IPS DF 4.7 (cell line): ENCODE data around the gene ITM2B.
"Not testable (repeated sequence)": the region's sequence is repeated elsewhere in the genome, so short reads cannot be mapped to it uniquely, and the experiment has no call there.

Experiments used
- DNase-seq: peaks from one replicate; pipeline ENCODE4 v3.0.0-alpha.2; 2013; ENCODE audit warnings: low spot score; ENCODE audit errors: extremely low read depth

Gene ITM2B

DNA sequence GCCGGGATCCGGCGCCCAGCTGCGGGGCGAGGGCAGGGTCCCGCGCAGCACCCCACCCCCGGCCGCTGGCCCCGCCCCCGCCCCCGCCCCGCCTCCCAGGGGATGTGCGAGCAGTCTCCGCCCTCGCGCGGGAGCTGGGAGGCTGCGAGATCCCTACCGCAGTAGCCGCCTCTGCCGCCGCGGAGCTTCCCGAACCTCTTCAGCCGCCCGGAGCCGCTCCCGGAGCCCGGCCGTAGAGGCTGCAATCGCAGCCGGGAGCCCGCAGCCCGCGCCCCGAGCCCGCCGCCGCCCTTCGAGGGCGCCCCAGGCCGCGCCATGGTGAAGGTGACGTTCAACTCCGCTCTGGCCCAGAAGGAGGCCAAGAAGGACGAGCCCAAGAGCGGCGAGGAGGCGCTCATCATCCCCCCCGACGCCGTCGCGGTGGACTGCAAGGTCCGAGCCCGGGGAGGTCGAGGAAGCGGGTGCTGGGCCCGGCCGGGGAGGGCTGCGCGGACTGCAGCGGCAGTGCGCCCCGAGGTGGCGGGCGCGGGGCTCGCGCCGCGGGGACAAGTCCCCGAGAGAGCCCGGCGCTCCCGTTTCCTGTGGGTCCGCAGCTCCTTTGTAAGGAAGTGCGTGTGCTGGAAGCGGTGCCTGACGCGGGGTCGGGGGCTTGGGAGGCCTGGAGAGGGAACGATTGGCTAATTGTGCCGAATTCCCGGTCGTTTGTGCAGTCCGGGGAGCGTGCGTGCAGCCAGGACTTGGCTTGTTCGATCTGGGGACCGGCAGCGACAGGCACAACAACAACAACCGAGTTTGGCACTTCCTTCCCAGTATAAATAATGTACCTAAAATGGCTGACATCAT is at the start of gene ITM2B:
Gene ITM2B, plus strand, starts transcription at position 161 of the 843 bp plus-strand sequence. Its CDS starts 155 bp downstream, at position 316.
- DNase-seq: no peak

- DNase-seq: no peak
Measured at GRCh38 chr13:48184260-48184659, 48.7 kb upstream of the ITM2B start.

DNA sequence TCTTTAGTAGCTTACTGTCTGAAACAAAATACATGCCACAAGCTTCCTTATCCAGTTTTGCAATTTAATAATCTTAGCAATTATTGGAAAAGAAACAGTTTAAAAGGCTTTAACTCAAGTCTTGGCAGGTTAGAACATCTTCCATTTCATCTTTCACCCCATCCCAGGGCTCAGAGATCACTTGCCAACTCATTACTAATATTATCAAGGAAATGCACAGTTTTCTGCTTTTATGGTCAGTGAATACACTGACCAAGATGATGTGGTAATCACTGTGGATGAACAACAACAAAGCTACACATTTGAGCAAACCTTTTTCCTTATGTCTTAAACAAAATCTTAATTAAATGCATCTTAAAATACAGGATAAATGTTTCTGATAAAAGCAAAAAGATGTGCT is 48.0 kb upstream of the ITM2B start:
- DNase-seq: no peak

DNA sequence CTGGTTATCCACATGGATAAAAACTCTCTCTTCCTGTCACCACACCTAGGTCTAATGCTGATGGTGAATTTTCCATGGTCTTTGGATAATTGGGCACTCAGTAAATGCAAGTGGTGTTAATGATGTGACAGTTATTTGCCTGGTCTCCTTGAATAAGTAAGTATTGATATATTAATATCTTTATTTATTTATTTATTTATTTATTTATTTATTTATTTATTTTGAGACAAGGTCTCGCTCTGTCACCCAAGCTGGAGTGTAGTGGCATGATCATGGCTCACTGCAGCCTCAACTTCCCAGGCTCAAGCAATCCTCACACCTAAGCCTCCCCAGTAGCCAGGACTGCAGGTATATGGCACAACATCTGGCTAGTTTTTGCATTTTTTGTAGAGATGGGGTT is 46.3 kb upstream of the ITM2B start:
- no peak for DNase-seq

DNA sequence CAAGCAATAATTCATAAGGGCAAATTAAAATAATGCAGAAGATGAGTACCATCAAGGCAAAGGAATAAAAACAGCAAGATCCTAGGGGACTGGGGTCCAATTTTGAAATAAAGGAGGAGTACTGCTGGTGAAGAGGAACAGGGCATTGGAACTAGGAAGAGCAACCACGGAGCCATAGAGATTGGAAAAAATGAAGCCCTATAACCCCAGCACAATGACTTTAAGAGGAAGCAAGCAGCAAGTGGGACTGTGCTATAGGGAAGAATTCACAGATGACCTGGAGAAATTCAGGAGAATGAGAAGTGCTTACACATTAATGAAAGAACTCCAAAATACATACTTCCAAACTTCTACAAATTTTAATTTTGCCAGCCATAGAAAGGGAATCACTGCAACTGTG is 44.9 kb upstream of the ITM2B start:
- DNase-seq: no peak

- no peak for DNase-seq
Measured at GRCh38 chr13:48188601-48189000, 44.4 kb upstream of the ITM2B start.

- DNase-seq: no peak
Measured at GRCh38 chr13:48189171-48189570, 43.8 kb upstream of the ITM2B start.

DNA sequence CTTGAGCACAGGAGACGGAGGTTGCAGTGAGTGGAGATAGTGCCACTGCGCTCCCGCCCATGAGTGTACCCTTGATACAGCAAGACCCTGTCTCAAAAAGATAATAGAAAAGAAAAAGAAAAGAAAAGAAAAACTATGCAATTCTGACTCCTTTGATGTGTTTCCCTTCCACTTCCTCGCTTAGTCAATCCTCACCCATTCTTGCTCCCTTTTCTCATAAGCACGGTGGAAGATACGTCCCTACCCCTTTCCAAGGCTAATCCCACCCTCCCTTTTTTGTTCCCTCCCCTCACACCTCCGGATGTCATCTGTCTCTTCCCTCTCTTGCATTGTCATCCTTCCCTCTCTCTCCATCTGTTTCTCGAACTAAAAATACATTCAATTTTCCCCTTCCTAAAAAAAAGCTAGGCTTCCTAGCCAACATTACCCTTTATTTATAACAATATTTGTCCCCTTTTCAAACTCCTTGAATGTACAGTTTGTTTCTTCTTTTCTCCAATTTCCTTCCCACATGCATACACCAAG is 40.5 kb upstream of the ITM2B start:
- DNase-seq: no peak

DNA sequence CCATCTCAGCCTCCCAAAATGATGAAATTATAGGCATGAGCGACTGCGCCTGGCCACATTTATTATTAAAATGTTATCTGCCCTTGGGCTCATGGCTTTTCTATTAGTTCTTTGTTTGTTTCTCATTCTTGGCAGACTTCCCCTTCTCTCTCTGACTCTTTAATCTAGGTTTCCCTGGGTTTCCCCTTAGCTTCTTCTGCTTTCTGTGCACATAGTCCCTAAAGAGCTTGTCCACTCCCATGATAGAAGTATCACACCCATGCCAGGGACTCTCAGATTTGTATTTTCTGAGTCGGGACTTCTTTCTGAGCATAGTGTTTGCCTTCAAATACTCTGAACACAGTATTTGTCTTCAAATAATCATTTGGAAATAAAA is 38.6 kb upstream of the ITM2B start:
- no peak for DNase-seq

DNA sequence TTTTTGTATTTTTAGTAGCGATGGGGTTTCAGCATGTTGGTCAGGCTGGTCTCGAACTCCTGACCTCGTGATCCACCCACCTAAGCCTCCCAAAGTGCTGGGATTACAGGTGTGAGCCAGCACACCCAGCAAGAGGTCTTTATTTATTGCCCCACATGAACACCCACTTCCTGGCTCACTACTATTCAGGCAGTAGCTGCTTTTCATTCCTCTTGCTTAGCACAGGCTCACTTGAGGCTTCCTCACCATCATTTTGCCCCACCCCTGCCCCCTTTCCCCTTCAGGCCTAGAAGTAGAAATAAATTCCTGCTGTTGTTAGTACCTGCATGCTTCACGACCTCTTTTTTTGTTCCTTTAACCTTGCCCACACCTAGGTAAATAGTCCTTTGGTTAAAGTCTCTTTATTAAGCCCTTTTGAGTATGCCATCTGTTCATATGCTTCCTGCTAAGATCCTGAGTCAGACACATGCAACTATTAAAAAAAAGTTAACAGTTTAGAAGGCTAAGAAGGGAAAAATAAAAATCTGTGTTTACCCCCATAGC is 33.5 kb upstream of the ITM2B start:
- DNase-seq: no peak

DNA sequence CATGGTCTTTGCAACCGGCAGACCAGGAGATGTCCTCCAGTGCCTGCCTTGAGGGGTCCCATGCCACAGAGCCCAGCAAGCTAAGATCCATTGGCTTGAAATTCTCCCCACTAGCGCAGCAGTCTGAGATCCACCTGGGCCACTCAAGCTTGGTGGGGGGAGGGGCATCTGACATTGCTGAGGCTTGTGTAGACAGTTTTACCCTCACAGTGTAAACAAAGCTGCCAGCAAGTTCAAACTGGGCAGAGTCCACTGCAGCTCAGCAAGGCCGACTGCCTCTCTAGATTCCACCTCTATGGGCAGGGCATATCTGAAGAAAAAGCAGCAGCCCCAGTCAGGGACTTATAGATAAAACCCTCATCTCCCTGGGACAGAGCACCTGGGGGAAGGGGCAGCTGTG is 32.0 kb upstream of the ITM2B start:
- no peak for DNase-seq

DNA sequence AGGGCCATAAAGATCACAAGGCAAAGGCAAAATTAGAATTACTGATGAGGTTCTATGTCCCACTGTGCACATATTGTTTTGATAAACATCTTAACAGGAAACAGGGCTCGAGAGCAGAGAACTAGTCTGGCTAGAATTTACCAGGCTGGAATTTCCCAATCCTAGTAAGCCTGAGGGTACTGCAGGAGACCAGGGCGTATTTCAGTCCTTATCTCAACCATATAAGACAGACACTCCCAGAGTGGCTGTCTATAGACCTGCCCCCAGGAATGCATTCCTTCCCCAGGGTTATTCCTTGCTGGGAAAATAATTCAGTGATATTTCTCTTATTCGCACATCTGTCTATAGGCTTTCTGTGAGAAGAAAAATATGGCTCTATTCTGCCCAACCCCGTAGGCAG is 25.8 kb upstream of the ITM2B start:
- DNase-seq: not testable (repeated sequence)

GRCh38 chr13:48210178-48210577 is 22.8 kb upstream of the ITM2B start:
- no peak for DNase-seq

- DNase-seq: no peak
Measured at GRCh38 chr13:48214519-48215121, 18.4 kb upstream of the ITM2B start.

GRCh38 chr13:48215511-48216203 is 17.3 kb upstream of the ITM2B start:
- DNase-seq: not testable (repeated sequence)

DNA sequence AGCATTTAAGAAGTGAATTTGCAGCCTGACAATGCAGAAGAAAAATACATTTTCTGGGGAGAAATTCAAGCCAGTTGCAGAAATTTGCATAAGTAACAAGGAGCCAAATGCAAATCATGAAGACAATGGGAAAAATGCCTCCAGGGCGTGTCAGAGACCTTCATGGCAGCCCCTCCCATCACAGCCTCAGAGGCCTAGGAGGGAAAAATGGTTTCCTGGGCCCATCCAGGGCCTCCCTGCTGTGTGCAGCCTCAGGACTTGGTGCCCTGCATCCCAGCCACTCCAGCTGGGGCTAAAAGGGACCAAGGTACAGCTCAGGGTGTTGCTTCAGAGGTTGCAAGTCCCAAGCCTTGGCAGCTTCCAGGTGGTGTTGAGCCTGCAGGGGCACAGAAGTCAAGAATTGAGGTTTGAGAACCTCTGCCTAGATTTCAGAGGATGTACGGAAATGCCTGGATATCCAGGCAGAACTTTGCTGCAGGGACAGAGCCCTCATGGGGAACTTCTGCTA is 16.7 kb upstream of the ITM2B start:
- no peak for DNase-seq

- DNase-seq: no peak
Measured at GRCh38 chr13:48220592-48220980, 12.4 kb upstream of the ITM2B start.

DNA sequence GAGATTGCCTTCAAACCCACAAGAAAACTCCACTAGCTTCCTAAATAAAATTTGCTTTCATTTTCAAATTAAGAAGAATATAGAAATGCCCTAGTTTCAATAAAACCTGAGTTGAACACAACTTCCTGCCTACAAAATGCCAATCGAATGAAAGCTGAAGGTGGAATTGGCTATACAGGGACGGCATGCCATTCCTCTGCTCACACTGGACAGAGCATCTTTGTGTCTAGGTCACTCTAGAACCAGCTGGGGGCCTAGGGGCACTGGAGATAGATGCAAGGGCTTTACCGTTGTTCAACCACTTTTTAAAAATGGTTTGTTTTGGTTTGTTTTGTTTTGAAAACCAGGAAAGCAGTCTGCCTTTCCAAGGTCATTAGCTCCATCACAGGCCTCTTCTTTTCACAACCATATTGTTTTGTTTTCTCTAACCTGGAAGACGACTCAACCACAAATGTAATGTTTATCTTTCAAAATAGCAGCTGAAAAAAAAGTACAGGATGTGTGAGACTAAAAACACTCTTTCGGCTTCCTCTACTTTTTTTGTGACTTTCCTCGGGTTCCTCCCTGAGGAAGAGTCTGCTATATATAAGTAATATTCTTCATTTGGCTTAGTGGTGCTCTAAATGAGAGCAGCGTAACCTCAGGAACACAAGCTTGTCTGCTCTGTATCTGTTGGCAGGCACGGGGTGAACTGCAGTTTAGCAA is 11.9 kb upstream of the ITM2B start:
- no peak for DNase-seq

- DNase-seq: no peak
Measured at GRCh38 chr13:48221686-48222187, 11.3 kb upstream of the ITM2B start.

DNA sequence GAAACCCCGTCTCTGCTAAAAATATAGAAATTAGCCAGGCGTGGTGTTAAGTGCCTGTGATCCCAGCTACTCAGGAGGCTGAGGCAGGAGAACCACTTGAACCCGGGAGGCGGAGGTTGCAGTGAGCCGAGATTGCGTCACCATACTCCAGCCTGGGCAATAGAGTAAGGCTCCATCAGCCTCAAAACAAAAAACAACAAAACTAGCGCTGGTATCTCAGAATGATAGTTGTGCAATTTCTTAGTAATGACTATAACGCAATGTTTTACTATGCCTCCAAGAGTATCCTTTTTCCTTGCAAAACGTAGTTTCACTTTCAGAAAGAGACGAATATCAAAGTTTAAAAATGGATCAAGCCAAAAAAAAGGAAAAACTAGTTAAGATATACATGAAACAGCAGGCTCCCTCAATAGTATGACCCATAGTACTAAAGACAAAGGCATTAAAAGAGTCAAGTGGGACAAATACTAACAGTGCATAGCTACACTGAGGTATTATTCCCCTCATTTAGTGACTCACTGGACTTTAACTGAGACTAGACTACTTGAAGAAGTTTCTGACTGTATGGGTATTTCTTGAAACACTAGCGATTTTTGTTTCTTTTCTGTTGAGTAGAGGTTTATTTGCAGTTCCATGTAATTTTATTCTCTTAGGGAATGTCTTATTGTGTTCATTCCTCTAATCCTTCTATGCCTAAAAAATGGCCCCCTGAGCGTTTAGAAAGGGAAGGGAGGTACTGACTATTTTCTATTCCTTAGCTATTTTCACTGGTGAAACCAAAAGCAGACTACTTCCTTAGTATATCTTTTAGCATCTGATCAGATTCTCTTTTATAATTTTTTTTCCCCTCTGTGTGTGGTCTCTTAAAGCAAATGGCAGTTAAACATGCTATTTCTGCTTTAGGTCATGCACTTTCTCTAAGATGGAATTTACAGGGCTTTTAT is 10.4 kb upstream of the ITM2B start:
- DNase-seq: no peak
